K562 (cell line): ENCODE data around the gene TMCO4. TPM values are rescaled to one million over a fixed set of nuclear protein-coding genes. Genes with fewer than 3 reads are reported as not detected.
A peak's percentile ranks its signal among the peaks of the same experiment; 100 is the strongest.

ENCODE experiments used
- ATAC-seq: fragments of 200-7000 bp; cut with Tn5 transposase; 3 replicates; pipeline ENCODE4 v1.9.1; 2020; ENCODE audit warnings: moderate library complexity
- BruUV-seq: library from RNA; stranded (reverse); fragments of 400-500 nt; replicated peaks from 2 replicates; lab custom pipeline; 2021; lab: Mats Ljungman, UMichigan
- CTCF ChIA-PET: fragments of 300-600 bp; formaldehyde crosslinking; extraction: SDS; loops from one replicate; lab custom pipeline; 2021; ENCODE audit warnings: low intra/inter-chr PET ratio; lab: Yijun Ruan, JAX
- POLR2A ChIA-PET: fragments of 300-600, 350-650 bp; sonication (Branson Sonifier 250); formaldehyde crosslinking; extraction: SDS; loops from one replicate; lab custom pipeline; 2021; ENCODE audit warnings: antibody characterized with exemption, inconsistent platforms; lab: Yijun Ruan, JAX
- DNase-seq, 4 experiments: peaks; one replicate each; pipeline versions ENCODE4 v3.0.0 to v3.0.0-alpha.2; 2011 to 2018; ENCODE audit warnings: low spot score in 3 of 4, mixed read lengths in 3 of 4; ENCODE audit errors: extremely low read depth in 1 of 4
- FAIRE-seq: peaks from 2 replicates; lab custom pipeline; 2011; peaks lifted over from hg19 to GRCh38; lab: Jason Lieb, UNC
- H2AFZ ChIP-seq: 2 replicates; pipeline ENCODE4 v1.6.0; 2011; ENCODE audit warnings: low read depth, low read length, control low read depth, inconsistent platforms
- H3K27ac ChIP-seq: fragments of 200-600 bp; 3 replicates; pipeline ENCODE4 v1.8.0; 2011; ENCODE audit warnings: low read depth, mild to moderate bottlenecking, control low read depth, inconsistent platforms, low read length, moderate library complexity, mixed read lengths; ENCODE audit errors: extremely low read depth
- H3K27me3 ChIP-seq, 2 experiments: fragments of 300-600 bp in 1 of 2; 2 replicates in 1 of 2; 3 replicates in 1 of 2; pipeline versions ENCODE4 v1.6.0 to v1.8.0; 2011; ENCODE audit warnings: inconsistent platforms in 2 of 2, low read length in 2 of 2, mild to moderate bottlenecking in 1 of 2, mixed read lengths in 1 of 2, moderate library complexity in 1 of 2; ENCODE audit not compliant: control insufficient read depth in 2 of 2, insufficient read depth in 2 of 2
- H3K36me3 ChIP-seq: fragments of 300-600 bp; 3 replicates; pipeline ENCODE4 v1.8.0; 2011; ENCODE audit warnings: mild to moderate bottlenecking, low read length, inconsistent platforms; ENCODE audit not compliant: control insufficient read depth, insufficient read depth
- H3K4me1 ChIP-seq, 2 experiments: fragments of 200-600 bp in 1 of 2; replicated peaks in 1 of 2; 2 replicates in 1 of 2; 3 replicates in 1 of 2; pipeline versions ENCODE4 v1.5.1 to v1.8.0; 2011; ENCODE audit warnings: inconsistent platforms in 2 of 2, low read length in 2 of 2, mild to moderate bottlenecking in 1 of 2, mixed read lengths in 1 of 2, moderate library complexity in 1 of 2; ENCODE audit not compliant: control insufficient read depth in 2 of 2, insufficient read depth in 2 of 2
- H3K4me2 ChIP-seq: 2 replicates; pipeline ENCODE4 v1.6.1; 2011; ENCODE audit warnings: low read length, control low read depth, inconsistent platforms, mixed read lengths; ENCODE audit not compliant: insufficient read depth
- H3K4me3 ChIP-seq: fragments of 200-600 bp; sonication (generic), shearing (Covaris generic); 2 replicates; pipeline ENCODE4 v1.5.1; 2016; ENCODE audit warnings: control low read depth, inconsistent platforms
- H3K79me2 ChIP-seq: fragments of 200-600 bp; 3 replicates; pipeline ENCODE4 v1.8.0; 2011; ENCODE audit warnings: low read length, inconsistent platforms; ENCODE audit not compliant: control insufficient read depth, insufficient read depth
- H3K9ac ChIP-seq, 2 experiments: 2 replicates each; pipeline versions ENCODE4 v1.6.0 to v1.6.1; 2011; ENCODE audit warnings: low read depth in 2 of 2, low read length in 2 of 2, control low read depth in 1 of 2, inconsistent platforms in 1 of 2, mild to moderate bottlenecking in 1 of 2, mixed read lengths in 1 of 2; ENCODE audit not compliant: insufficient read depth in 1 of 2
- H3K9me1 ChIP-seq: one replicate; pipeline ENCODE4 v1.6.0; 2011; ENCODE audit warnings: inconsistent platforms, mild to moderate bottlenecking, low read length, moderate library complexity; ENCODE audit not compliant: control insufficient read depth, insufficient read depth
- H3K9me3 ChIP-seq: replicated peaks from 2 replicates; pipeline ENCODE4 v1.5.1; 2011; ENCODE audit warnings: low read depth, low read length, inconsistent platforms; ENCODE audit not compliant: control insufficient read depth, insufficient read depth
- H4K20me1 ChIP-seq: replicated peaks from 2 replicates; pipeline ENCODE4 v1.6.1; 2011; ENCODE audit warnings: low read length, inconsistent platforms, mixed read lengths; ENCODE audit not compliant: control insufficient read depth, insufficient read depth
- CHCHD3 ChIP-seq: fragments of 250-450 bp; sonication (Bioruptor Pico); IDR thresholded peaks from 2 replicates; pipeline ENCODE4 v2.1.2; 2022; ENCODE audit warnings: mild to moderate bottlenecking
- ETV1 ChIP-seq: fragments of 450-650 bp; conservative IDR thresholded peaks from 2 replicates; pipeline ENCODE4 v1.6.1; 2016; ENCODE audit warnings: missing genetic modification characterization, control low read depth, low read depth, missing compliant biosample characterization
- NFIX ChIP-seq: fragments of 250-450 bp; sonication (Bioruptor Pico); IDR thresholded peaks from 2 replicates; pipeline ENCODE4 v1.4.0; 2020; ENCODE audit warnings: low read depth, mild to moderate bottlenecking, moderate library complexity
- RAD21 ChIP-seq, 2 experiments: fragments of 250-450 bp in 1 of 2; fragments of 450-650 bp in 1 of 2; sonication (Bioruptor Pico) in 1 of 2; formaldehyde crosslinking in 1 of 2; IDR thresholded peaks in 1 of 2; conservative IDR thresholded peaks in 1 of 2; 2 replicates each; pipeline versions ENCODE4 v1.4.0 to v1.8.0; 2020 to 2022; ENCODE audit warnings: mild to moderate bottlenecking in 2 of 2, moderate library complexity in 1 of 2
- WGBS: fragments of 100-300 bp; shearing (Covaris generic); methylation state at CpG from one replicate; pipeline ENCODE4 v1.1.6; 2016; ENCODE audit warnings: low coverage, mixed read lengths; ENCODE audit not compliant: insufficient coverage; ENCODE audit errors: missing lambda C conversion rate; 5-methylcytosine and 5-hydroxymethylcytosine counted together
- in situ Hi-C: fragments of 300-500 bp; cut with MboI; formaldehyde crosslinking; loops from 4 replicates; pipeline ENCODE4 v1.15.0; 2018; ENCODE audit warnings: inconsistent platforms, mixed read lengths
- intact Hi-C: fragments of 100-400 bp; cut with micrococcal nuclease; formaldehyde crosslinking; loops from 2 replicates; pipeline ENCODE4 v1.14.2; 2022
- polyA plus RNA-seq, 8 experiments: library from polyadenylated mRNA; depleted of rRNA in 4 of 8; stranded (reverse) in 5 of 8; unstranded in 3 of 8; fragments of >200 nt; fragmentation: Nextera tagmentation in 2 of 8; fragmentation: Illumina TruSeq in 1 of 8; extraction: Ambion mirVana in 2 of 8; extraction: Trizol in 1 of 8; gene quantifications; 2 replicates each; pipeline versions ENCODE4 v1.2.1 to v1.2.3, GENCODE V29; 2011 to 2014; ENCODE audit warnings: inconsistent platforms in 1 of 8, missing spikeins in 1 of 8
- total RNA-seq, 7 experiments: library from RNA; depleted of rRNA in 6 of 7; stranded (reverse); fragments of >200 nt in 6 of 7; fragmentation: Illumina TruSeq in 2 of 7; extraction: Trizol in 2 of 7; gene quantifications; 2 replicates each; pipeline versions ENCODE4 v1.2.1 to v1.2.3, GENCODE V29; 2011 to 2021; ENCODE audit warnings: low replicate concordance in 1 of 7
- TF ChIP-seq, protein P1 (sequence below): fragments of 450-650 bp; formaldehyde crosslinking; conservative IDR thresholded peaks from 2 replicates; pipeline ENCODE4 v1.4.0; 2022; ENCODE audit warnings: mild to moderate bottlenecking, missing genetic modification characterization
- TF ChIP-seq, protein P2 (sequence below): sonication (generic); formaldehyde crosslinking; IDR thresholded peaks from 2 replicates; pipeline ENCODE4 v1.8.1; 2023; ENCODE audit warnings: mild to moderate bottlenecking, missing genetic modification reagents
- TF ChIP-seq, protein P3 (sequence below): sonication (generic); formaldehyde crosslinking; IDR thresholded peaks from 2 replicates; pipeline ENCODE4 v1.4.0; 2020; ENCODE audit warnings: mild to moderate bottlenecking, missing genetic modification reagents

The TMCO4 gene
- total and polyA plus RNA-seq, 9 of the 15 experiments (the other 6 are each of a cell fraction or from before 2014, with no cell fraction given) = 0.06 to 2.1 (median 1.2) TPM

DNA sequence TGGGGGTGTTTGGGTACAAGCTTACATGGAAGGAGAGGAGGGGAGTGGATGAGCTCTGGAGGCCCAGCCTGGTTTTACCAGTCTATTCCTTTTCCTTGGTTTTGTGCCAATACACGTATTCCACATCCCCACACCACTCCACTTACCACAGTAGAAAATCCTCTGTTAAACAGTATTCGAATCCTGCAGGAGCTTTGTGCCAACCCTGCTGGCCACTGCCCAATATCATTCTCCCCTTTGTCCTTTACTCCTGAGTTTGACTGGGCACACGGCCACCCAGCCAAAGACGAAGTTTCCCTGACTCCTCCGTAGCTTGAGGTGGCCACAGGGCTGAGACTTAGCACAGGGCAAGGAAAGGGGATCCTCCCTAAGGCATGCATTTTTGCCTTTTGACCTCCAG is 61.6 kb downstream of the TMCO4 start (continued):
- TF ChIP-seq, protein P1, sequence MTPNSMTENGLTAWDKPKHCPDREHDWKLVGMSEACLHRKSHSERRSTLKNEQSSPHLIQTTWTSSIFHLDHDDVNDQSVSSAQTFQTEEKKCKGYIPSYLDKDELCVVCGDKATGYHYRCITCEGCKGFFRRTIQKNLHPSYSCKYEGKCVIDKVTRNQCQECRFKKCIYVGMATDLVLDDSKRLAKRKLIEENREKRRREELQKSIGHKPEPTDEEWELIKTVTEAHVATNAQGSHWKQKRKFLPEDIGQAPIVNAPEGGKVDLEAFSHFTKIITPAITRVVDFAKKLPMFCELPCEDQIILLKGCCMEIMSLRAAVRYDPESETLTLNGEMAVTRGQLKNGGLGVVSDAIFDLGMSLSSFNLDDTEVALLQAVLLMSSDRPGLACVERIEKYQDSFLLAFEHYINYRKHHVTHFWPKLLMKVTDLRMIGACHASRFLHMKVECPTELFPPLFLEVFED = no peak
- TF ChIP-seq CHCHD3 (no peak), NFIX (CRISPR knock-in tag) (no peak)
- TF ChIP-seq, protein P2, sequence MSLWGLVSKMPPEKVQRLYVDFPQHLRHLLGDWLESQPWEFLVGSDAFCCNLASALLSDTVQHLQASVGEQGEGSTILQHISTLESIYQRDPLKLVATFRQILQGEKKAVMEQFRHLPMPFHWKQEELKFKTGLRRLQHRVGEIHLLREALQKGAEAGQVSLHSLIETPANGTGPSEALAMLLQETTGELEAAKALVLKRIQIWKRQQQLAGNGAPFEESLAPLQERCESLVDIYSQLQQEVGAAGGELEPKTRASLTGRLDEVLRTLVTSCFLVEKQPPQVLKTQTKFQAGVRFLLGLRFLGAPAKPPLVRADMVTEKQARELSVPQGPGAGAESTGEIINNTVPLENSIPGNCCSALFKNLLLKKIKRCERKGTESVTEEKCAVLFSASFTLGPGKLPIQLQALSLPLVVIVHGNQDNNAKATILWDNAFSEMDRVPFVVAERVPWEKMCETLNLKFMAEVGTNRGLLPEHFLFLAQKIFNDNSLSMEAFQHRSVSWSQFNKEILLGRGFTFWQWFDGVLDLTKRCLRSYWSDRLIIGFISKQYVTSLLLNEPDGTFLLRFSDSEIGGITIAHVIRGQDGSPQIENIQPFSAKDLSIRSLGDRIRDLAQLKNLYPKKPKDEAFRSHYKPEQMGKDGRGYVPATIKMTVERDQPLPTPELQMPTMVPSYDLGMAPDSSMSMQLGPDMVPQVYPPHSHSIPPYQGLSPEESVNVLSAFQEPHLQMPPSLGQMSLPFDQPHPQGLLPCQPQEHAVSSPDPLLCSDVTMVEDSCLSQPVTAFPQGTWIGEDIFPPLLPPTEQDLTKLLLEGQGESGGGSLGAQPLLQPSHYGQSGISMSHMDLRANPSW = no peak

DNA sequence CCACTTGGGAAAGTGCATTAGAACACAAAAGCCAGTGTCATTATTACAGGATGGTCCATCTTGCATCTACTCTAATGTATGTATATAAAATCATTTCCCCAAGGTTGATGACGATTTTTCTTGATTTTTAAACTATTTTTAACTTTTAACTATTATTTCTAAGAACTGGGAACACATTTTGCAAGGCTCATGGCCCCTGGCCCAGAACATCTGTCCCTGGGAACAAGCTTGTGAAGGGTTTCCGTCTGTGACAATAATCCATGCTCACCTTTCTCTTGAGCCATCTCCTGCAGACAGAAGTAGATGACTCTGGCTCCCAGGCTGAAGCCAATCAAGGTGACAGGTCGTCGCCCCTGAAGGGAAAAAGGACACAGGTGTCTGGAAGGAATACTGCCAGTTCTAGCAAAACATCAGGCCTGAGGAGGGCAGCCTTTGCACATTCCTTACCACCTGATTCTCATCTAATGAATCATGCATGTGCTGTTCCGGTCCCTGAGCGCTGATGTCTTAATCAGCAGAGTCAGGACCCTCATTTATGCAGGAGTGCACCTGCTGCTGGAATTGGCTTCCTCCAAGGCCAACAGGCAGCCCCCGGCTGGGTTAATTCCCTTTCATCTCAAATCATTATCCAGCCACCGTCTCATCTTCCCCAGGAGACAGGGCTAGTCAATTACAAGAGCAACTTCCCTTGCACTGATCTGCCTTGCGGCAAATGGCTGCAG is 62.5 kb downstream of the TMCO4 start:
- no peak for FAIRE-seq
- POLR2A ChIA-PET = no interaction called here
- H3K9me3 ChIP-seq = no peaks in the 10 kb centered on the region; the same call in 1 of the 2 replicates
- TF ChIP-seq RAD21 (CRISPR knock-in tag; conservative IDR thresholded peaks at IDR 0.05 in 1 of 2, IDR thresholded peaks at IDR 0.05 in 1 of 2) (peak in 1 of 2 experiments; percentile 25; a peak in 2 of 4 replicates), ETV1 (tag) (0 out of 2 replicates have a peak, but pooled peaks have one; percentile 11)
- TF ChIP-seq, protein P3, sequence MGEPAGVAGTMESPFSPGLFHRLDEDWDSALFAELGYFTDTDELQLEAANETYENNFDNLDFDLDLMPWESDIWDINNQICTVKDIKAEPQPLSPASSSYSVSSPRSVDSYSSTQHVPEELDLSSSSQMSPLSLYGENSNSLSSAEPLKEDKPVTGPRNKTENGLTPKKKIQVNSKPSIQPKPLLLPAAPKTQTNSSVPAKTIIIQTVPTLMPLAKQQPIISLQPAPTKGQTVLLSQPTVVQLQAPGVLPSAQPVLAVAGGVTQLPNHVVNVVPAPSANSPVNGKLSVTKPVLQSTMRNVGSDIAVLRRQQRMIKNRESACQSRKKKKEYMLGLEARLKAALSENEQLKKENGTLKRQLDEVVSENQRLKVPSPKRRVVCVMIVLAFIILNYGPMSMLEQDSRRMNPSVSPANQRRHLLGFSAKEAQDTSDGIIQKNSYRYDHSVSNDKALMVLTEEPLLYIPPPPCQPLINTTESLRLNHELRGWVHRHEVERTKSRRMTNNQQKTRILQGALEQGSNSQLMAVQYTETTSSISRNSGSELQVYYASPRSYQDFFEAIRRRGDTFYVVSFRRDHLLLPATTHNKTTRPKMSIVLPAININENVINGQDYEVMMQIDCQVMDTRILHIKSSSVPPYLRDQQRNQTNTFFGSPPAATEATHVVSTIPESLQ = no peak
- TF ChIP-seq, all 486 proteins: peak for 2
- 4% methylated on average over 8 of the region's 9 CpGs for WGBS
- no TSS peak for BruUV-seq
- Histone ChIP-seq H3K4me1 (no peaks in the 10 kb centered on the region; a peak in 1 of 5 replicates), H3K27me3 (peaks cover 17 to 66% of the 10 kb centered on the region in 2 experiments), H3K9me1 (no peaks in the 10 kb centered on the region), H3K27ac (no peak overlapping the region), H3K79me2 (no peaks in the 10 kb centered on the region), H3K4me3 (no peak overlapping the region), H2AFZ (no peak overlapping the region), H3K4me2 (no peak overlapping the region), H4K20me1 (peaks cover 3% of the 10 kb centered on the region; the same call in 1 of the 2 replicates), H3K9ac (no peak overlapping the region), H3K36me3 (no peaks in the 10 kb centered on the region)
- in situ Hi-C loops (no loop called here), intact Hi-C loops (loop anchor here (1.0 kb wide), 1 partner anchor 74 kb away; no protein-coding TSS in a partner anchor)
- DNase-seq = no peak
- CTCF ChIA-PET = interaction anchor here (1.5 kb wide), 1 partner anchor 135 kb away, joined by 4 read pairs; no protein-coding TSS in a partner anchor
- ATAC-seq = no peak
